GM23248 (cell line): ENCODE data around the gene ADIPOQ. TPM values are rescaled to one million over a fixed set of nuclear protein-coding genes. Genes with fewer than 3 reads are reported as not detected.

ENCODE experiments used
- DNase-seq: peaks from one replicate; pipeline ENCODE4 v3.0.0-alpha.2; 2015
- H2AFZ ChIP-seq: fragments of 200-600 bp; sonication (generic); 2 replicates; pipeline ENCODE4 v1.6.1; 2016; ENCODE audit warnings: antibody characterized with exemption
- H3F3A ChIP-seq: fragments of 200-600 bp; sonication (generic); 2 replicates; pipeline ENCODE4 v1.6.1; 2016; ENCODE audit warnings: mild to moderate bottlenecking, antibody characterized with exemption, mixed run types; ENCODE audit not compliant: insufficient read depth
- H3K27ac ChIP-seq: fragments of 200-600 bp; sonication (generic); 2 replicates; pipeline ENCODE4 v1.5.1; 2016; ENCODE audit warnings: mild to moderate bottlenecking
- H3K27me3 ChIP-seq: fragments of 200-600 bp; sonication (generic); replicated peaks from 2 replicates; pipeline ENCODE4 v1.6.1; 2016; ENCODE audit warnings: mild to moderate bottlenecking; ENCODE audit not compliant: insufficient read depth
- H3K36me3 ChIP-seq: fragments of 200-600 bp; sonication (generic); 2 replicates; pipeline ENCODE4 v1.6.1; 2016; ENCODE audit warnings: low read depth, mild to moderate bottlenecking
- H3K4me1 ChIP-seq: fragments of 200-600 bp; sonication (generic); 2 replicates; pipeline ENCODE4 v1.6.1; 2016; ENCODE audit warnings: mild to moderate bottlenecking; ENCODE audit not compliant: insufficient read depth
- H3K4me2 ChIP-seq: fragments of 200-600 bp; sonication (generic); one replicate; pipeline ENCODE4 v1.6.1; 2016; ENCODE audit warnings: mild to moderate bottlenecking; ENCODE audit not compliant: unreplicated experiment
- H3K4me3 ChIP-seq: fragments of 200-600 bp; sonication (generic); 2 replicates; pipeline ENCODE4 v1.5.1; 2016; ENCODE audit warnings: mild to moderate bottlenecking
- H3K79me2 ChIP-seq: fragments of 200-600 bp; sonication (generic); 2 replicates; pipeline ENCODE4 v1.6.1; 2016; ENCODE audit warnings: mild to moderate bottlenecking; ENCODE audit not compliant: insufficient read depth
- H3K9ac ChIP-seq: fragments of 200-600 bp; sonication (generic); 2 replicates; pipeline ENCODE4 v1.6.1; 2016; ENCODE audit warnings: mild to moderate bottlenecking
- H3K9me2 ChIP-seq: fragments of 200-600 bp; sonication (generic); 2 replicates; pipeline ENCODE4 v1.6.1; 2016; ENCODE audit warnings: mixed run types, mild to moderate bottlenecking, moderate library complexity; ENCODE audit not compliant: insufficient read depth
- H3K9me3 ChIP-seq: fragments of 200-600 bp; sonication (generic); one replicate; pipeline ENCODE4 v1.6.1; 2017; ENCODE audit warnings: low read depth
- H4K20me1 ChIP-seq: fragments of 200-600 bp; sonication (generic); 2 replicates; pipeline ENCODE4 v1.6.0; 2016; ENCODE audit not compliant: insufficient read depth
- EZH2 ChIP-seq: fragments of 200-600 bp; sonication (generic); IDR thresholded peaks from 2 replicates; pipeline ENCODE4 v1.6.1; 2018; ENCODE audit warnings: antibody characterized with exemption, mild to moderate bottlenecking; ENCODE audit not compliant: insufficient read depth, poor library complexity, severe bottlenecking
- EZH2phosphoT487 ChIP-seq: fragments of 200-600 bp; sonication (generic); IDR thresholded peaks from 2 replicates; pipeline ENCODE4 v1.6.1; 2018; ENCODE audit warnings: antibody characterized with exemption, moderate library complexity, mild to moderate bottlenecking, low read depth; ENCODE audit not compliant: insufficient read depth
- WGBS, 2 experiments: methylation state at CpG; one replicate each; pipeline ENCODE4 v1.1.6; 2015 to 2017; ENCODE audit warnings: low lambda C conversion rate in 2 of 2, low coverage in 1 of 2; ENCODE audit errors: missing lambda C conversion rate in 2 of 2; 5-methylcytosine and 5-hydroxymethylcytosine counted together
- in situ Hi-C: fragments of 300-500 bp; cut with MboI; formaldehyde crosslinking; loops from 2 replicates; pipeline ENCODE4 v1.15.0; 2020
- polyA plus RNA-seq: library from polyadenylated mRNA; unstranded; fragments of >200 nt; fragmentation: Nextera tagmentation; extraction: Ambion mirVana; gene quantifications from 2 replicates; pipeline ENCODE4 v1.2.1, GENCODE V29; 2016
- total RNA-seq: library from RNA; depleted of rRNA; stranded (reverse); fragments of >200 nt; shearing (Covaris generic); gene quantifications from 2 replicates; pipeline ENCODE4 v1.2.3, GENCODE V29; 2014

Gene ADIPOQ
- total and polyA plus RNA-seq, 2 experiments from 2014 or later, result not detected

DNA sequence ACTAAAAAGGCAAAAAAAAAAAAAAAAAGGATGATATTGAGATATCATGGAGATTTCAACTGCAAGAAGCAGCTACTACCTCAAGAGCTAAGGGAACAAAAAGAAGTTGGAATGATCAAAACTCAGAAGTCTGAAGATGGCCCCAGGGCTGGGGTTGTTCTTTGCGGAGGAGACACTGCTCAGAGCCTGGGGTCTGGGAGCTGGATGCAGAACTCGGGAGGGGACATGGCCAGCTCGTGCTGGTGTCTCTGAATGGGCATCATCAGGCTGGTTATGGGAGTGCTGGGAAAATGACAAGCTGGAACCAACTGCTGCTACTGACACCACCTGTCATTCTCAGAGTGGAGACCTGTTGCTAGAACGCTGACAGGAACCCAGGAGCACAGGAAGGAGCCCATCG, 14.2 kb upstream of the ADIPOQ start:
- TF ChIP-seq EZH2phosphoT487, result no peak
- TF ChIP-seq EZH2, result no peak
- DNase-seq, result no peak
- 17 to 25% methylated on average over 5 of the region's 5 CpGs for WGBS, 2 experiments
- H3K27me3 ChIP-seq, result peaks cover 56% of the 10 kb centered on the region
- no peaks in the 10 kb centered on the region for H3F3A ChIP-seq
- no peak overlapping the region for H3K4me3 ChIP-seq
- no peaks in the 10 kb centered on the region for H3K36me3 ChIP-seq
- no peaks in the 10 kb centered on the region for H3K4me1 ChIP-seq
- no peak overlapping the region for H3K4me2 ChIP-seq
- H3K79me2 ChIP-seq, result no peaks in the 10 kb centered on the region
- no peak overlapping the region for H3K27ac ChIP-seq
- no peak overlapping the region for H2AFZ ChIP-seq
- in situ Hi-C loops, result loop anchor here (25.0 kb wide), 2 partner anchors 484 to 859 kb away; no protein-coding TSS in a partner anchor
- no peak overlapping the region for H3K9ac ChIP-seq
- H3K9me3 ChIP-seq, result no peaks in the 10 kb centered on the region
- no peaks in the 10 kb centered on the region for H3K9me2 ChIP-seq
- no peaks in the 10 kb centered on the region for H4K20me1 ChIP-seq

DNA sequence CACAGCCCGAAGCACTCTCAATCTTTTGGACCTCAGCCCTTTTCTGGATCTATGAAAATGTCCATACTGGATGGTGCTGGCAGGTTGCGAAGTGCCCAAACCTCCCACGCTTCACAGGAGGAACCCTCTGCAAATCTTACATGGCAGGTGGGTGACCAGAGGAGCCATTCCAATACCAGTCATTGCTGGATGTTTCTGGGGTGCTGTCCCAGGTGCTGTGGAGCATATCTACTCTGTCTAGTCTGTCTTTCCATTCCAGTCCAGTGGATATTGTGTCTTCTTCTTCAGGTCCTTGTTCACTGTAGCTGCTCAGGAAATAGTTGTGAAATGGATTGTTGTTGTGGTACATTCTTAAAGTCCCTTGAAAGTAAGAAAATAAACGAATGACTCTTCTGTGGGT, 10.7 kb upstream of the ADIPOQ start:
- WGBS, 2 experiments, result 44 to 52% methylated on average over 4 of the region's 4 CpGs

DNA sequence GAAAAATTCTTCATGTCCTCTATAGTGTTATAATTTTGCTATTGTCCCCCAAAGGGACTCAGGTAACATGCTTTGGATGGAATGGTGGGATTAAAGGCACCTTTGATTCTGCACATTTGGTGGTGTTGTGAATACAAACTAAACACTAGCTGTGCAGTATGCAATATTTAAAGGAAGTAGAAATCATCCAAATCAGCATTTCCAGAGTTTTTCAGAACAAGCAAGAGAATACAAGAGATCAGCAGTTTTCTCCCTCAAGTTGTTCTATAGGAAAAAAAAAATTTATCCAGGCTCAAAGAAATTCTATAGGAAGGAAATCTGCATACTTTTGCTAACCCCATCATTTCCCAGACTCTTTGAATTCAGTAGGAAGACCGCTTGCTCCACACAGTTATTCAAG, 10.2 kb upstream of the ADIPOQ start:
- H3K36me3 ChIP-seq, result no peaks in the 10 kb centered on the region
- WGBS, 2 experiments, result 50 to 61% methylated on average over 1 of the region's 1 CpG
- H3K27ac ChIP-seq, result no peak overlapping the region
- H3K79me2 ChIP-seq, result no peaks in the 10 kb centered on the region
- no peaks in the 10 kb centered on the region for H3K9me3 ChIP-seq
- TF ChIP-seq EZH2phosphoT487, result no peak
- TF ChIP-seq EZH2, result no peak
- H3K4me1 ChIP-seq, result no peaks in the 10 kb centered on the region
- no peak overlapping the region for H3K4me2 ChIP-seq
- H3K9me2 ChIP-seq, result no peaks in the 10 kb centered on the region
- no peak overlapping the region for H3K9ac ChIP-seq
- no peaks in the 10 kb centered on the region for H4K20me1 ChIP-seq
- H3K4me3 ChIP-seq, result no peak overlapping the region
- in situ Hi-C loops, result loop anchor here (25.0 kb wide), 2 partner anchors 480 to 855 kb away; no protein-coding TSS in a partner anchor
- peaks cover 61% of the 10 kb centered on the region for H3K27me3 ChIP-seq
- no peaks in the 10 kb centered on the region for H3F3A ChIP-seq
- DNase-seq, result no peak
- H2AFZ ChIP-seq, result no peak overlapping the region

More for the DNA sequence above, 10.7 kb upstream of the ADIPOQ start:
- Histone ChIP-seq H3K79me2 (no peaks in the 10 kb centered on the region), H3K9me2 (no peaks in the 10 kb centered on the region), H3K27me3 (peaks cover 61% of the 10 kb centered on the region), H3K36me3 (no peaks in the 10 kb centered on the region), H3K9ac (no peak overlapping the region), H3K9me3 (no peaks in the 10 kb centered on the region), H3F3A (no peaks in the 10 kb centered on the region), H3K27ac (no peak overlapping the region), H3K4me3 (no peak overlapping the region), H4K20me1 (no peaks in the 10 kb centered on the region), H2AFZ (no peak overlapping the region), H3K4me2 (no peak overlapping the region), H3K4me1 (no peaks in the 10 kb centered on the region)
- in situ Hi-C loops, result loop anchor here (25.0 kb wide), 2 partner anchors 481 to 856 kb away; no protein-coding TSS in a partner anchor
- DNase-seq, result no peak
- TF ChIP-seq EZH2phosphoT487 (no peak), EZH2 (no peak)

DNA sequence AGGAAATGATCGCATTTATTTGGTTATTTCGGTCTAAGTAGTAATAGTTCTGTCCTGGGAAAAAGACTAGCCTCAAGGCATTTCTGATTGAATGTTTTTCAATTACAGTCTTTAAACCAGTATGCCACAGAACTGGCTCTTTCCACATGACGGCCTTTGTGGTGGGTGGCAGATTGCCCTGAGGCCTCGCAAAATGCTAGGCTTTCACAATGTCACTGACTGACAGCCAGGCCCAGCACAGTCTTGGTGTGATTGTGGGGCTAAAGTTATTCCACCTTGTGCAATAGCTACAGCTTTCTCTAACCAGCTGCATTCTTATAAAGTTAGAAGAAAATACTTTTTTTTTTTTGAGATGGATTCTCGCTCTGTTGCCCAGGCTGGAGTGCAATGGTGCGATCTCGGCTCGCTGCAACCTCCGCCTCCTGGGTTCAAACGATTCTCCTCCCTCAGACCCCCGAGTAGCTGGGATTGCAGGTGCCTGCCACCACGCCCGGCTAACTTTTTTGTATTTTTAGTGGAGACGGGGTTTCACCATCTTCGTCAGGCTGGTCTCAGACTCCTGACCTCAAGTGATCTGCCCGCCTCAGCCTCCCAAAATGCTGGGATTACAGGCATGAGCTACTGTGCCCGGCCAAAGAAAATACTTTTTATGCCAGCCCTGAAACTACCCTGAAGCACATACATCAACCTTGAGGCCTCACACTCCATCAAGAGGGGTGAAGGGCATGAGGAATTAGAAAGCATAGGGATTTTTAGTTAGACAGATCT, 2.5 kb upstream of the ADIPOQ start:
- H3K4me1 ChIP-seq, result no peaks in the 10 kb centered on the region
- no peaks in the 10 kb centered on the region for H3K36me3 ChIP-seq
- no peak overlapping the region for H3K9ac ChIP-seq
- no peaks in the 10 kb centered on the region for H3K9me2 ChIP-seq
- WGBS, 2 experiments, result 70% methylated on average over 17 of the region's 17 CpGs
- H3K27me3 ChIP-seq, result peaks cover 26% of the 10 kb centered on the region
- H3K9me3 ChIP-seq, result no peaks in the 10 kb centered on the region
- H3F3A ChIP-seq, result no peaks in the 10 kb centered on the region
- H3K4me3 ChIP-seq, result no peak overlapping the region
- H4K20me1 ChIP-seq, result no peaks in the 10 kb centered on the region
- TF ChIP-seq EZH2phosphoT487 (no peak), EZH2 (no peak)
- no peak overlapping the region for H3K27ac ChIP-seq
- peak; percentile 59 for DNase-seq
- in situ Hi-C loops, result loop anchor here (25.0 kb wide), 2 partner anchors 472 to 847 kb away; no protein-coding TSS in a partner anchor
- H3K79me2 ChIP-seq, result no peaks in the 10 kb centered on the region
- H2AFZ ChIP-seq, result no peak overlapping the region
- no peak overlapping the region for H3K4me2 ChIP-seq
